HG02885 (cell line): ENCODE data around the gene ZNF793.

ENCODE experiments used
- ATAC-seq: cut with Tn5 transposase; IDR thresholded peaks from one replicate; pipeline ENCODE4 v1.9.1; 2021; ENCODE audit warnings: mild to moderate bottlenecking; ENCODE audit not compliant: unreplicated experiment, poor library complexity

The ZNF793 gene

GRCh38 chr19:37506387-37507166 is at the start of gene ZNF793:
ZNF793 (plus strand) TSS chr19:37506939; CDS start chr19:37523440, 16,501 bp downstream.
- no peak for ATAC-seq

GRCh38 chr19:37466277-37466797 is 40.4 kb upstream of the ZNF793 start:
- ATAC-seq = no peak

- ATAC-seq = peak; percentile 68
Observed at GRCh38 chr19:37466798-37467607, 39.7 kb upstream of the ZNF793 start, which contains the start of gene ZNF569. ZNF569 (minus strand) TSS chr19:37467444; CDS start chr19:37444921, 22,523 bp downstream.

- no peak for ATAC-seq
Observed at GRCh38 chr19:37467608-37468090, 39.1 kb upstream of the ZNF793 start.

- peak; percentile 67 for ATAC-seq
Observed at GRCh38 chr19:37468961-37469777, 37.6 kb upstream of the ZNF793 start, which contains the start of gene ZNF570. ZNF570 (plus strand) TSS chr19:37469356; CDS start chr19:37470355, 999 bp downstream.

- ATAC-seq = no peak
Observed at GRCh38 chr19:37470216-37470615, 36.5 kb upstream of the ZNF793 start.

- no peak for ATAC-seq
Observed at GRCh38 chr19:37472165-37472564, 34.6 kb upstream of the ZNF793 start.

GRCh38 chr19:37484406-37485168 is 22.2 kb upstream of the ZNF793 start:
- ATAC-seq = no peak

- ATAC-seq = no peak
Observed at GRCh38 chr19:37492213-37492612, 14.5 kb upstream of the ZNF793 start.

- ATAC-seq = no peak
Observed at GRCh38 chr19:37505958-37506386, 767 bp upstream of the ZNF793 start.

GRCh38 chr19:37507167-37507464 is 377 bp downstream of the ZNF793 start:
- no peak for ATAC-seq

GRCh38 chr19:37511186-37511585 is 4.4 kb downstream of the ZNF793 start:
- ATAC-seq = no peak

GRCh38 chr19:37511821-37512220 is 5.1 kb downstream of the ZNF793 start:
- ATAC-seq = no peak

- no peak for ATAC-seq
Observed at GRCh38 chr19:37513397-37513796, 6.7 kb downstream of the ZNF793 start.

GRCh38 chr19:37519890-37520289 is 13.2 kb downstream of the ZNF793 start:
- no peak for ATAC-seq

- ATAC-seq = no peak
Observed at GRCh38 chr19:37537391-37537947, 30.7 kb downstream of the ZNF793 start.

- ATAC-seq = no peak
Observed at GRCh38 chr19:37551129-37551993, 44.6 kb downstream of the ZNF793 start.

- no peak for ATAC-seq
Observed at GRCh38 chr19:37563518-37563917, 56.8 kb downstream of the ZNF793 start.
